Kidney (tissue), 14 donors: ENCODE measurements around the gene DOK3. TPM values are rescaled to one million over a fixed set of nuclear protein-coding genes. Genes with fewer than 3 reads are reported as not detected.
A peak's percentile ranks its signal among the peaks of the same experiment; 100 is the strongest.

ENCODE experiments used
- DNase-seq, 5 donors: peaks; one replicate each; pipeline ENCODE4 v3.0.0-alpha.2; 2013 to 2020
- FAIRE-seq: peaks from 2 replicates; lab custom pipeline; 2012; peaks lifted over from hg19 to GRCh38; lab: Jason Lieb, UNC
- H3K27ac ChIP-seq, 2 donors: one replicate each; pipeline ENCODE4 v1.7.0; 2013; ENCODE audit warnings: low read depth in 2 of 2, low read length in 2 of 2, inconsistent platforms in 1 of 2
- H3K27me3 ChIP-seq: one replicate; pipeline ENCODE4 v1.7.1; 2013; ENCODE audit warnings: low read length, inconsistent platforms; ENCODE audit not compliant: control insufficient read depth, insufficient read depth
- H3K36me3 ChIP-seq, 3 donors: one replicate each; pipeline versions ENCODE4 v1.7.0 to v1.7.1; 2013; ENCODE audit warnings: low read length in 3 of 3, control low read depth in 1 of 3, inconsistent platforms in 1 of 3; ENCODE audit not compliant: insufficient read depth in 3 of 3, control insufficient read depth in 2 of 3
- H3K4me1 ChIP-seq, 3 donors: one replicate each; pipeline versions ENCODE4 v1.7.0 to v1.7.1; 2013; ENCODE audit warnings: low read length in 3 of 3, inconsistent platforms in 1 of 3, low read depth in 1 of 3; ENCODE audit not compliant: control insufficient read depth in 2 of 3, insufficient read depth in 2 of 3
- H3K4me3 ChIP-seq, 3 donors: one replicate each; pipeline versions ENCODE4 v1.7.0 to v1.8.1; 2013; ENCODE audit warnings: low read length in 3 of 3, control low read depth in 1 of 3, inconsistent platforms in 1 of 3
- H3K9ac ChIP-seq, 3 donors: one replicate each; pipeline versions ENCODE4 v1.7.0 to v1.7.1; 2013; ENCODE audit warnings: low read length in 3 of 3, control low read depth in 1 of 3, inconsistent platforms in 1 of 3
- H3K9me3 ChIP-seq, 3 donors: one replicate each; pipeline versions ENCODE4 v1.7.0 to v1.7.1; 2013; ENCODE audit warnings: low read length in 3 of 3, control low read depth in 1 of 3, inconsistent platforms in 1 of 3; ENCODE audit not compliant: control insufficient read depth in 2 of 3, insufficient read depth in 1 of 3
- CTCF ChIP-seq: IDR thresholded peaks from 3 replicates; pipeline ENCODE4 v1.5.1; 2012; ENCODE audit warnings: mild to moderate bottlenecking, moderate library complexity, borderline replicate concordance; ENCODE audit not compliant: insufficient read depth; ENCODE audit errors: extremely low read depth
- intact Hi-C: fragments of 100-400 bp; cut with DNase I; formaldehyde crosslinking; loops from one replicate; pipeline ENCODE4 v1.11.1; 2022
- polyA plus RNA-seq: library from polyadenylated mRNA; stranded (reverse); fragments of 350-450 nt; fragmentation: Illumina TruSeq; extraction: RNeasy Lipid Tissue Mini Kit (QIAGEN cat#74804); gene quantifications from one replicate; pipeline ENCODE4 v1.2.3, GENCODE V29; 2014; ENCODE audit warnings: low read depth, low replicate concordance; ENCODE audit not compliant: insufficient read depth
- total RNA-seq: library from RNA; stranded (reverse); fragmentation: NEBNext Ultra II Directional; extraction: Animal tissue kit (Norgen Biotek cat#: 25700); gene quantifications from one replicate; pipeline ENCODE4 v1.2.1, GENCODE V29; 2021
- donor health status: control.
- donor health status: control.
- donor health status: control.
- donor health status: control.
- donor health status: control.
- donor health status: DM: yes; HTN: yes; CAD: no.
- donor health status: Normal renal cell carcinoma (clear cell type).

DOK3 gene
- total and polyA plus RNA-seq, 2 donors from 2014 or later = 1.9 to 18.6 TPM

DNA sequence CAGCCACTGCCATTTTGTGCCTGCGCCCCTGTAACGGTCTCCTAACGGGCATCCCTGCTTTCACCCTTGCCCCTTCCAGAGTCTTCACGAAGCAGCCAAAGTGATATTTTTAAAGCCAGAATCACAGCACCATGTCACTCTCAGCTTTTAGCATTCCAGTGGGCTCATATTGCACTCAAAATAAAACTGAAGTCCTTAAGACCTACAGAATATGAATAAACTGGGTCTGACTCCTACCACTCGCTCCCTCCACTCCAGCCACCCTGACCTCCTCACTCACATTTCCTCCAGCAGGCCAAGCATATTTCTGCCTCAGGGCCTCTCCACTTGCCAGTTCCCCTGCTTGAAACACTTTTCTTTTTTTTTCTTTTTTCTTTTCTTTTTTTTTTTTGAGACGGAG, 9.8 kb downstream of the DOK3 start:
- H3K36me3 ChIP-seq = no peaks in the 10 kb centered on the region
- H3K9ac ChIP-seq = no peak overlapping the region
- H3K27ac ChIP-seq = no peak overlapping the region
- TF ChIP-seq CTCF = no peak
- H3K9me3 ChIP-seq = no peaks in the 10 kb centered on the region
- H3K4me1 ChIP-seq = peaks cover 0 to 9% (median 3%) of the 10 kb centered on the region in 3 donors
- DNase-seq = no peak
- intact Hi-C loops = no loop called here
- H3K27me3 ChIP-seq = no peaks in the 10 kb centered on the region
- FAIRE-seq = no peak
- no peak overlapping the region for H3K4me3 ChIP-seq

DNA sequence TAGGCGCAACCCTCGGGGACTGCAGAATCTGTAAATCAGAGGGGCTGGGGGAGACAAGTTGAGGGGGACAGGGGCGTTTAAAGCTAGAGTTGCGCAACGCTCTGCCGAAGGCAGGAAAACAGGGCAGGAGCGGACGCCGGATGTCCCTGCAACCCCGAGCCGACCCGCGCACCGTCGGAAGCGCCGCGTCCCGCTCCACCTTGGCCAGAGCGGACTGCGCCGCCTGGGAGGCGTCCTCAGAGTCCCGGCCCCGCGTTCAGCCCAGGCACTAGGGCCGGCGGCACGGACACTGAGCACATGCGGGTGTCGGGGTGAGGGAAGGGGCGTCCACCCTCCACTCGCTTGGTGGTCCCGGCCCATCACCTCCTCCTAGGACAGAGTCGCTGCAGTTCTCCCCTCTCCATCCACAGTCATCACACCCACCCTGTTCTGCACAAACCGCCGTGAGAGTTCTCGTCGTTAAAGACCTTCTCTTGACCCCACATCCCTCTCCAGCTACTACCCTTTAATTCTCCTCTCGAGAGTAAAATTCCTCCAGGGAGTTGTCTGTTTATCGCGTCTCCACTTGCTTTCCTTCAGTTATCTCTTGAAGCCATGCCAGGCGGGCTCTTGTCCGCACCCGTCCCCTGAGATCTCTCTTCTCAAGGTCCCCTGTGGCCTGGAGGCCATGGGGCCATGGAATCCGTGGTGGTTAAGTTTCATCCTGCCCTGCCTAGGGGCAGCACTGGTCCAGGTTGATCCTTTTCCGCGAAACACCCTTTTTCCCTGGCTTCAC, 11.4 kb downstream of the DOK3 start:
- Histone ChIP-seq H3K9me3 (no peaks in the 10 kb centered on the region), H3K27me3 (no peaks in the 10 kb centered on the region), H3K9ac (peak overlapping the region; percentile 16 to 32 (median 17)), H3K36me3 (no peaks in the 10 kb centered on the region), H3K27ac (peak overlapping the region; percentile 47 to 65), H3K4me3 (peak overlapping the region; percentile 57 to 65 (median 61)), H3K4me1 (peaks cover 0 to 14% (median 3%) of the 10 kb centered on the region in 3 donors)
- FAIRE-seq = no peak
- peak in 2 of 5 donors; percentile 69 to 90 for DNase-seq
- intact Hi-C loops = no loop called here
- no peak for TF ChIP-seq CTCF

GRCh38 chr5:177497292-177498012, 12.2 kb downstream of the DOK3 start, which contains the start of gene PDLIM7:
Gene PDLIM7, minus strand, starts transcription at chr5:177497604. Its CDS starts 1,092 bp downstream, at chr5:177496512.
- intact Hi-C loops = no loop called here
- H3K9ac ChIP-seq = peak within 1 kb of the TSS; percentile 17 to 58 (median 32)
- peak; percentile 86 for FAIRE-seq

More at GRCh38 chr5:177497292-177498012, 12.2 kb downstream of the DOK3 start, which contains the start of gene PDLIM7:
- Histone ChIP-seq H3K4me1 (peaks cover 0 to 14% (median 3%) of the 10 kb centered on the region in 3 donors), H3K27ac (peak within 1 kb of the TSS; percentile 86 to 91), H3K9me3 (no peaks in the 10 kb centered on the region), H3K4me3 (peak within 1 kb of the TSS; percentile 57 to 65 (median 61)), H3K27me3 (no peaks in the 10 kb centered on the region), H3K36me3 (no peaks in the 10 kb centered on the region)
- peak; percentile 97 to 99 (median 98) for DNase-seq
- TF ChIP-seq CTCF = no peak
